NCI-H345 (cell line): Measurements from ENCODE around the gene SLC6A11.

Source experiments
- DNase-seq: peaks from one replicate; lab custom pipeline; 2025; lab: John Stamatoyannopoulos, UW

The SLC6A11 gene

DNA sequence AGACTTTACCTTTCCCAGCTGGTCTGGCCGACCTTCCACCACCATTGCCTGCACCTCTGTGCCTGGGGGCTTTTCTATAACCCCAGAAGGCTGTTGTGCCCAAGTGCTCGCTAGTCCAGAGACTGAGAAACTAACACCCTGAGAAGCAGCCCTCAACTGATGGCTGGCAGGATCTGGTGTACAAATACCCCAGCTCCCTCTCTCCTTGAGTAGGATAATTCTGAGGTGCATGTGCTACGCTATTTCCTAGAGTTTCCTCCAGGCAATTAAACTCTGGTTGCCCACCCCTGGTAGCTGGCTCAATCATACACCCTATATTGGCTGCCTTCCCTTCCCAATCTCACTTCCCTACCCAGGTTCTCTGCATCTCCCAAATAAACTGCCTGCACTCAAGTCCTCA, 165.0 kb downstream of the SLC6A11 start:
- no peak for DNase-seq

DNA sequence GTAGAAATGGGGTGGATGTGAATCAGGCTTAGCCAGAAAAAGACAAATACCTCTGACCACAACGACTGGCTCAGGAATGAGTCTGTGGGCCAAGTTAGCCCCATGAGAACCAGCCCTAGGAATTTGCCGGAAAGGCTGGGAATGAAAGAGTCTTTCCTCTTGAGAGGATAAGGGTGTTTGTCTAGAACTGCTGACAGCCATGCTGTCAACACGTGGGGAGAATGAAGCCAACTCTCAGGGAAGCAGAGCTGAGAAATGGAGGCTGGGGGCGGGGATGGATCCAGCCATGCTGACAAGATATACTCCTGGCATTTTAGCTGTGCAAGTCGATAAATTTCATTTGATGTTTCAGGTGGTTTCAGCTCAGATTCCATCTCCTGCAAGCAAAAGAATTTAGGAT, 165.9 kb downstream of the SLC6A11 start:
- DNase-seq: no peak

GRCh38 chr3:10982782-10983181, 166.8 kb downstream of the SLC6A11 start:
- DNase-seq: no peak

DNA sequence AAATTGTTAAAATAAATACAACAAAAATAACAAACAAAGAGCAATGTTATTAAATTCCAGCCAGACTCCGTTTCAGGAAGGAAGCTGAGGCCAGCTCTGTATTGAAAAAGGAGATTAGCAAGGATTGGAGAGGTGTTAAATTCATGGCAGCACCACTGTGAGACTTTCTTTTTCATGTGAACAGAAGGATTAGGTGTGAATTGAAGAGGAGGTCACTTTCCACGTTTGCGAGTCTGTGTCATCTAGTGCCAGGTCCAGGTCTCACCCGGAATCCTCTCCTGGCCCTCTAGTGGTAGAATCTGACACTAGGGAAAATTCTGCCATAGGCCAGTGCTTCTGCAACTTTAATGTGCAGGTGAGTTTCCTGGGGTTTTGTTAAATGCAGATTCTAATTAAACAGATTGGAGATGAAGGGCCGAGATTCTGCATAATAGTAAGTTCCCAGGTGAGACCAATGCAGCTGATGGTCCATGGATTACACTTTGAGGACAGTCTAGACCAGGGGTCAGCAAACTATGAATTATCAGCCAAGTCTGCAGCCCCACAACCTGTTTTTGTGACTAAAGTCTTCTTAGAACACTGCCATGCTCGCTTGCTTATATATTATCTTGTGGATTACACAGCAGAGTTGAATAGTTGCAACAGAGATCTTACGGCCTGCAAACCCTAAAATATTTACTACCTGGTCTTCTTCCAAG, 167.3 kb downstream of the SLC6A11 start:
- DNase-seq: peak; percentile 56

GRCh38 chr3:10984371-10984896, 168.4 kb downstream of the SLC6A11 start:
- DNase-seq: no peak

DNA sequence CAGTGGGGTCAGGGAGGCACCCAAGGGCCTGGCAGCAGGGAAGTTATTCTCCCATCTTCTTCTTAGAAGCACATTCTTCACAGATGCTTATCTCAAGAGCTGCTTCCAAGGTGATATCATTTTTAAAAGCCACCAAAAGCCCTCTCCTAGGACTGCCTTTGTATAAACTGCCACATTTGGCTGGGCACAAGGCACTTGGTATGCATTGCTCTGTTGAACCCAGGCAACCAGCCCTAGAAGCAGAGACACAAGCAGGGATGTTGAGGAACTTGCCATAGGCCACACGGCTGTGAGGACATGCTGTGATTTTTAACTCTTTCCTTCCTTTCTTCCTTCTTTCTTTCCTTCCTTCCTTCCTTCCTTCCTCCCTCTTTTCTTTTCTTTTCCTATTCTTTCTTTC, 169.2 kb downstream of the SLC6A11 start:
- DNase-seq: no peak

- DNase-seq: no peak
Observed at GRCh38 chr3:10986592-10986991, 170.6 kb downstream of the SLC6A11 start.

DNA sequence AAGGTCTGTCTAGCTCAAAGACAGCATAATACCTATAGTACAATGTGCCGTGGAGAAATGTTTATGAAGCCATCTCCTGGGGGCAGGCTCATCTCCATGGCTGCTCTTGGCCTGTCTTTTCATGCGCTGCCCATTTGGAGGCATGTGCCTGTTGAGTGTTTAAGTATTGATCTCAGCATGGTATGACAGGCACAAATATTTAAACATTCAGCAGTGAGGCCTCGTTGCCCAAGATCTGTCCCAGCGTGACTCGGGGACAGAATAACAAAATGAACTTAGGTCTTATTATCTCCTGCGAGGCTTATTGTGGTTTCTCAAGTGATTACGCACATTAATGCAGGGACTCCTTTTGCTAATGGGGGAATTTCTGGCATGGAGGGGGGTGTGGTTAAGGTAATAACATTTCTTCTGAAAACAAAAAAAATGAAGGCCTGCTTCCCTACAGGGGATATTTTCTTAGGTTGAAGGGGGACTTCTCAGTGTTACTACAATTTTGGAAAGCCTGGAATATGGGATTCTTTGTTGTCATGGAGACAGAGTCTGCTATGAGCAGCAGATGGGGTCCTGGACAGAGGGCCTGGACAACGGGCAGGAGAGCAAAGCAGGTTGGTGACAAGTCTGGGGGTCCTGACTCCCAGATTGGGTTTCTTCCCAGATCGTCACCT, 172.1 kb downstream of the SLC6A11 start:
- DNase-seq: no peak

DNA sequence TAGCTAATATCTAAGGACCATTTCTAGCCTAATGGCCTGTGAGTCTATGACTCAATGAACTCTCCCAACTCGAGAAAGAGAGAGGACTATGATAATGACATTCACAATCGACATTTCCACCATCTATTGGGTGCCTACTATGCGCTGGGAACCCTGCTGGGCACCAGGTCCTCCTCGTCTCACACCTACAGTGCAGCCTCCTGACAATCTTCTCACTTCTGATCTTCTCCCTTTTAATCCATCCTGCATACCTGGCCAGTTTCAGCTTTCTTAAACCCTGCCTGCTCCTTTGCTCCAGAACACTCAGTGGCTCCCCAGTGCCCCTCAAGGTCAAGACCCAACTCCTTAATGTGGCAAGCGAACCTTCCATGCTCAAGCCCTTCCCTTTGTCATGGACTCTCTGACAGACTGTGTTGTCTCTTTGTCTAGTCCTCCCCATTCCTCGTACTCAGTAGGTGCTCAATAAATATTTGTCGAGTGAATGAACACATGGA, 173.0 kb downstream of the SLC6A11 start:
- no peak for DNase-seq
